ENCODE results near the gene SERPINA3.

DNA sequence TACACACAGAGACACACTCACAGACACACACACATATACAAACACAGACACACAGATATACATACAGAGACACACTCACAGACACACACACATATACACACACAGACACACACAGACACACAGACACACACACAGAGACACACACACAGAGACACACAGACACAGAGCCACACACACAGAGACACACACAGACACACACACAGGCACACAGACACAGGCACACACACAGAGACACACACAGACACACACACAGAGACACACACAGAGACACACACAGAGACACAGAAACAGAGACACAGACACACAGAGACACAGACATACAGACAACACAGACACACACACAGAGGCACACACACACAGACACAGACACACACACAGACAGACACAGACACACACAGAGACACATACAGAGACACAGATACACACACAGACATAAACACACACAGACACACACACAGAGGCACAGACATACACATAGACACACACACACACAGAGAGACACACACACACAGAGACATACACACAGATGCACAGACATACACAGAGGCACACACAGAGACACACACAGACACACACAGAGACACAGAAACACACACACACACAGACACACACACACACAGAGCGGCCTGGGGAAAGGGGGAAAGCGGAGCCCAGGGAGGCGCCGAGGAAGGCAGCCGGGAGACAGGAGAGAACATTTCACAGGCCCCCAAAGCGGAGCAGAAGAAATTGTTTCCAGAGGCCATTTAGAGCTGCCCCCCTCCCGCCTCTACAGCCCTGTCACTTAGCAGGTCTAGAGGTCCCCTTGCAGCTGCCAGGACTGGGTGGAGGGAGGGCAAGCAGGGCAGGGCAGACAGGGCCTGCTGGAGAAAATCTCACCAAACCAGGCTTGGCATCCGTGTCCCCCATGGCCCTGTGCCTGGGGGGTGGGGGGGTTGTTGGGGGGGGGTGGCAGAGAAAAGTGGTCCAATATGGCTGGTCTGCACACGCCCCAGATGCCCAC, 38.9 kb downstream of the SERPINA3 start:
- TF ChIP-seq, protein P1, sequence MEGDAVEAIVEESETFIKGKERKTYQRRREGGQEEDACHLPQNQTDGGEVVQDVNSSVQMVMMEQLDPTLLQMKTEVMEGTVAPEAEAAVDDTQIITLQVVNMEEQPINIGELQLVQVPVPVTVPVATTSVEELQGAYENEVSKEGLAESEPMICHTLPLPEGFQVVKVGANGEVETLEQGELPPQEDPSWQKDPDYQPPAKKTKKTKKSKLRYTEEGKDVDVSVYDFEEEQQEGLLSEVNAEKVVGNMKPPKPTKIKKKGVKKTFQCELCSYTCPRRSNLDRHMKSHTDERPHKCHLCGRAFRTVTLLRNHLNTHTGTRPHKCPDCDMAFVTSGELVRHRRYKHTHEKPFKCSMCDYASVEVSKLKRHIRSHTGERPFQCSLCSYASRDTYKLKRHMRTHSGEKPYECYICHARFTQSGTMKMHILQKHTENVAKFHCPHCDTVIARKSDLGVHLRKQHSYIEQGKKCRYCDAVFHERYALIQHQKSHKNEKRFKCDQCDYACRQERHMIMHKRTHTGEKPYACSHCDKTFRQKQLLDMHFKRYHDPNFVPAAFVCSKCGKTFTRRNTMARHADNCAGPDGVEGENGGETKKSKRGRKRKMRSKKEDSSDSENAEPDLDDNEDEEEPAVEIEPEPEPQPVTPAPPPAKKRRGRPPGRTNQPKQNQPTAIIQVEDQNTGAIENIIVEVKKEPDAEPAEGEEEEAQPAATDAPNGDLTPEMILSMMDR (IDR thresholded peaks at IDR 0.05; ENCODE audit: insufficient read depth, low read depth, low read length) = no peak
- TF ChIP-seq EZH2 (IDR thresholded peaks at IDR 0.05; ENCODE audit: insufficient read depth, low read length) = no peak
